ENCODE data around the gene DENND1C.
"Not testable (repeated sequence)": the region's sequence is repeated elsewhere in the genome, so short reads cannot be mapped to it uniquely, and the experiment has no call there.

GRCh38 chr19:6428692-6429418, 52.7 kb downstream of the DENND1C start:
- TF ChIP-seq, protein P1, sequence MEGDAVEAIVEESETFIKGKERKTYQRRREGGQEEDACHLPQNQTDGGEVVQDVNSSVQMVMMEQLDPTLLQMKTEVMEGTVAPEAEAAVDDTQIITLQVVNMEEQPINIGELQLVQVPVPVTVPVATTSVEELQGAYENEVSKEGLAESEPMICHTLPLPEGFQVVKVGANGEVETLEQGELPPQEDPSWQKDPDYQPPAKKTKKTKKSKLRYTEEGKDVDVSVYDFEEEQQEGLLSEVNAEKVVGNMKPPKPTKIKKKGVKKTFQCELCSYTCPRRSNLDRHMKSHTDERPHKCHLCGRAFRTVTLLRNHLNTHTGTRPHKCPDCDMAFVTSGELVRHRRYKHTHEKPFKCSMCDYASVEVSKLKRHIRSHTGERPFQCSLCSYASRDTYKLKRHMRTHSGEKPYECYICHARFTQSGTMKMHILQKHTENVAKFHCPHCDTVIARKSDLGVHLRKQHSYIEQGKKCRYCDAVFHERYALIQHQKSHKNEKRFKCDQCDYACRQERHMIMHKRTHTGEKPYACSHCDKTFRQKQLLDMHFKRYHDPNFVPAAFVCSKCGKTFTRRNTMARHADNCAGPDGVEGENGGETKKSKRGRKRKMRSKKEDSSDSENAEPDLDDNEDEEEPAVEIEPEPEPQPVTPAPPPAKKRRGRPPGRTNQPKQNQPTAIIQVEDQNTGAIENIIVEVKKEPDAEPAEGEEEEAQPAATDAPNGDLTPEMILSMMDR (conservative IDR thresholded peaks at IDR 0.05; ENCODE audit: low read length), result not testable (repeated sequence)
- TF ChIP-seq EZH2phosphoT487 (IDR thresholded peaks at IDR 0.05; ENCODE audit: borderline replicate concordance, low read depth, low read length), result not testable (repeated sequence)

All from OCI-LY7 (cell line).